GM18502 (cell line): ENCODE data around the gene ADAMTS9.

Experiments
- ATAC-seq: cut with Tn5 transposase; IDR thresholded peaks from one replicate; pipeline ENCODE4 v1.9.1; 2021; ENCODE audit warnings: mild to moderate bottlenecking; ENCODE audit not compliant: unreplicated experiment, poor library complexity

ADAMTS9 gene

GRCh38 chr3:64586952-64587351, 100.8 kb downstream of the ADAMTS9 start:
- ATAC-seq = no peak

GRCh38 chr3:64584179-64584578, 103.6 kb downstream of the ADAMTS9 start:
- no peak for ATAC-seq

GRCh38 chr3:64578797-64579196, 109.0 kb downstream of the ADAMTS9 start:
- ATAC-seq = no peak

GRCh38 chr3:64578062-64578770, 109.6 kb downstream of the ADAMTS9 start:
- ATAC-seq = no peak

GRCh38 chr3:64576211-64576775, 111.5 kb downstream of the ADAMTS9 start:
- no peak for ATAC-seq

GRCh38 chr3:64575211-64575844, 112.5 kb downstream of the ADAMTS9 start:
- peak; percentile 96 for ATAC-seq

GRCh38 chr3:64574194-64574593, 113.6 kb downstream of the ADAMTS9 start:
- no peak for ATAC-seq

- ATAC-seq = no peak
Observed at GRCh38 chr3:64571982-64572381, 115.8 kb downstream of the ADAMTS9 start.

- ATAC-seq = no peak
Observed at GRCh38 chr3:64568895-64569517, 118.8 kb downstream of the ADAMTS9 start.

GRCh38 chr3:64566859-64567258, 120.9 kb downstream of the ADAMTS9 start:
- no peak for ATAC-seq

GRCh38 chr3:64563751-64564150, 124.0 kb downstream of the ADAMTS9 start:
- no peak for ATAC-seq

- ATAC-seq = no peak
Observed at GRCh38 chr3:64561868-64562267, 125.9 kb downstream of the ADAMTS9 start.

- ATAC-seq = no peak
Observed at GRCh38 chr3:64561325-64561843, 126.4 kb downstream of the ADAMTS9 start.

GRCh38 chr3:64560791-64561190, 127.0 kb downstream of the ADAMTS9 start:
- no peak for ATAC-seq

GRCh38 chr3:64559588-64559987, 128.2 kb downstream of the ADAMTS9 start:
- no peak for ATAC-seq

GRCh38 chr3:64556046-64556445, 131.8 kb downstream of the ADAMTS9 start:
- ATAC-seq = no peak

- ATAC-seq = no peak
Observed at GRCh38 chr3:64555351-64555750, 132.4 kb downstream of the ADAMTS9 start.

- no peak for ATAC-seq
Observed at GRCh38 chr3:64554096-64554920, 133.5 kb downstream of the ADAMTS9 start.

GRCh38 chr3:64552966-64553365, 134.8 kb downstream of the ADAMTS9 start:
- ATAC-seq = no peak

- no peak for ATAC-seq
Observed at GRCh38 chr3:64552160-64552559, 135.6 kb downstream of the ADAMTS9 start.
